Measurements from ENCODE around the gene ACTA1.
"Not testable (repeated sequence)": the region's sequence is repeated elsewhere in the genome, so short reads cannot be mapped to it uniquely, and the experiment has no call there.

The ACTA1 gene

DNA sequence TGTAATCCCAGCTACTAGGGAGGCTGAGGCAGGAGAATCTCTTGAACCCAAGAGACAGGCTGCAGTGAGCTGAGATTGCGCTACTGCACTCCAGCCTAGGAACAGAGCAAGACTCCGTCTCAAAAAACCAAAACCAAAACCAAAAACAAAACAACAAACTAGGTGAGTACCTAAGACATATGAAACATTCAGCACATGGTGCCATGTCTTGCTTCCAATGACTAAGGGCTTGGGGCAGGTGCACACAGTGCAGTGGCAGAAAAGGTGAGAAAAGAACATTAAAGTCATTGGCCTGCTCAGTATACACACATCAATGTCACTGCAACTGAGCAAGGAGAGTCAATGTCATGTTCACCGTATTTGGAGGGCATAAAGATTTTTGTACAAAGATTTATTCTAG is 4.1 kb upstream of the ACTA1 start:
- no peak for DNase-seq

DNA sequence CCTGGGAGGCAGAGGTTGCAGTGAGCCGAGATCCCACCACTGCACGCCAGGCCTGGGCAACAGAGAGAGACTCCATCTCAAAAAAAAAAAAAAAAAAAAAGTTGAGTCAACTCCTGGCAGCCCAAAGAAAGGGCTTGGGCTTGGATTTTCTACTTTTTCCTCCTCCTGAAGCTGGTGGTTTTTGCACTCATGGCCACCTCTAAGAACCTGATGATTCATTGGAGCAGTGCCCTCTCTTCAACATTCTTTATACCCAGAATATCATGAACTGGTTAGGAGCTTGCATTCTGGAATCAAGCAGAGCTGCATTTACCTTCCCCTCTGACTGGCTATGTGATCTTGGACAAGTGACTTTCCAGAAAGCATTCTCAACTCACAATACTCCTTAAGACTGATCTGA is 3.5 kb upstream of the ACTA1 start:
- DNase-seq: no peak

DNA sequence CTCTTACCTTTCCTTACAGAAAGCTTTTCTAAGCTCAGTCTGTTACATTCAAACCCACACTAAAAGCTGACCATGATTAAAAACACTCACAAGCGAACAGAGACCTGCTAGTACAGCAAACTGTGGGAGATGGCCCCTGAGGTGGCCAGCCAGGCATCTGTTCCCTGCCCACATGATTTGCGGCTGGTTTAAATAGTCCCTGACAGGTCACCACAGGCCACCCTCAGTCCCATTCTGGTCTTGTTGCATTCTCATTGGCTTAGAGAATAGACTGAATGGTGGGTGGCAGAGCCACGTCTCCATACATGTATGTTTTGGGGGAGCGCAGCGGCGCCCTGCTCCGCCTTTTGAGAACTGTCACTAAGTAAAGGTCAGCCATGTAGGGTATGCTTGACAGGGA is 2.3 kb upstream of the ACTA1 start:
- no peak for DNase-seq

DNA sequence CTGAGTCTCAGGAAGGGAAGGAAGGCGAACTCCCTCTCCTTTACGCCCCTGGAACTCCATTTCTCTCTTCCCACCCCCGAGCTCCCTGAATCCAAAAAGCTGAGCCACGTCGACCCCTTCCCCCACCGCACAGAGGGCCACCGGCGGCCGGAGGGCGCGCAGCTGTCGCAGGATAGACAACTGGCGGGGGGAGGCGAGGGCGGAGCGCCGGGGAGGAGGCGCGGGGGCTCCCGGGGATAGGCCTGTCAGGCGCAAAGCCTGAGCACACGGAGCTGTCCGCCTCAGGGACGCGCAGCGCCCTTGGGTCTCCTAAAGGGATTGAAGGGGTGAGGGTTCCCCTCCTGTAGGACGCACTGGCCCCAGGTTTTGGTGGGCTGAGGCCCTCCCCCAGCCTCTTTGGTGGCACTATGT is 752 bp upstream of the ACTA1 start:
- DNase-seq: peak; percentile 43

DNA sequence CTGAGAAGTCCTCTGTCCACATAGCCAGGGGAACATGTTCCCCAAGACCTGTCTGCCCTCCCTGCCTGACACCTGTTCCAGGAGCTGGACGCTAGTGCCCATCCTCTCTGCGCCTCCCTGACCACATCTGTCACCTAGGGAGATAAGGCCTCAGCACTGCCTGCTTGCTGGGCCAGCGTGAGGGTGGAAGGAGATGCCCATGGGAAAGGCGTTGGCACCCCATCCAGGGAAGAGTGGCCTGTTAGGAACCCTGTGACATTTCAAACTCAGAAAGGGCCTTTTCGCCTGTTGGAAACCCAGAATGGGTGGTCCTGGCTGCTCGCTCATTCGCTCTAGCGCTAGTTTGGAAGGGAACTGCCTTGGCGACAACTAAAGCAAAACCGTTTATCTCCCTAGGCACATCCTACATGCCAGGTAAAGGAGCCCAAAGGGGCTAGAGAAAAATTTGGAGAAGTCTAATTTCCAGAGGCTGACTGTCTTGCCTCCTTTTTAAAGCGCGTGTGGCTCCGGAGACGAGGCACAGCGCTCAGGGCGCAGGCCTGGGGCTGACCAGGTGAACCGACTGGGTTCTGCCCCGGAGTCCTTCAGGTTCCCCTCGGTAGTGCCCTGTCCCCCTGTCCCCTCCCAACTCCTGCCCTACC is 410 bp downstream of the ACTA1 start:
- DNase-seq: no peak

DNA sequence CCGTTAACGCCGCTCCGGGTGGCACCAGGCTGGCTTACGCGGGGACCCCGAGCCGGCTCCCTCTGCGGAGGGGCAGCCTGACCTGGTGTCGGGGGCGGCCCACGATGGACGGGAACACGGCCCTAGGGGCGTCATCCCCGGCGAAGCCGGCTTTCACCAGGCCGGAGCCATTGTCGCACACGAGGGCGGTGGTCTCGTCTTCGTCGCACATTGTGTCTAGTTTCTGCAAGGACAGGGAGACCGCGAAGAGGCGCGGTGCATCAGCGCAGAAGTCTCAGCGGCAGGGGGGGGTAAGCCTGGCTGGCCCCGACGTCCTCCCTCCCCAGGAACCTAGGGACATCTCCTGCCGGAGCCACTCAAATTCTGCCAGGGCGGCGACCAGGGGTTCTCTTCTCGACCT is 989 bp downstream of the ACTA1 start:
- no peak for DNase-seq

DNA sequence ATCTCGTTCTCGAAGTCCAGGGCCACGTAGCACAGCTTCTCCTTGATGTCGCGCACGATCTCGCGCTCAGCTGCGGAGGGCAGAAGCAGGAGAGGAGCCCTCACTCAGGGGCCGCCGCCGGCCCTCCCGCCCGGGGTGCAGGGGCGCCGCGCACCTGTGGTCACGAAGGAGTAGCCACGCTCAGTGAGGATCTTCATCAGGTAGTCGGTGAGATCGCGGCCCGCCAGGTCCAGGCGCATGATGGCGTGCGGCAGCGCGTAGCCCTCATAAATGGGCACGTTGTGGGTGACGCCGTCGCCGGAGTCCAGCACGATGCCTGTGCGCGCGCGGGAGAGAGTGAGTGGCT is 1.8 kb downstream of the ACTA1 start:
- DNase-seq: no peak

DNA sequence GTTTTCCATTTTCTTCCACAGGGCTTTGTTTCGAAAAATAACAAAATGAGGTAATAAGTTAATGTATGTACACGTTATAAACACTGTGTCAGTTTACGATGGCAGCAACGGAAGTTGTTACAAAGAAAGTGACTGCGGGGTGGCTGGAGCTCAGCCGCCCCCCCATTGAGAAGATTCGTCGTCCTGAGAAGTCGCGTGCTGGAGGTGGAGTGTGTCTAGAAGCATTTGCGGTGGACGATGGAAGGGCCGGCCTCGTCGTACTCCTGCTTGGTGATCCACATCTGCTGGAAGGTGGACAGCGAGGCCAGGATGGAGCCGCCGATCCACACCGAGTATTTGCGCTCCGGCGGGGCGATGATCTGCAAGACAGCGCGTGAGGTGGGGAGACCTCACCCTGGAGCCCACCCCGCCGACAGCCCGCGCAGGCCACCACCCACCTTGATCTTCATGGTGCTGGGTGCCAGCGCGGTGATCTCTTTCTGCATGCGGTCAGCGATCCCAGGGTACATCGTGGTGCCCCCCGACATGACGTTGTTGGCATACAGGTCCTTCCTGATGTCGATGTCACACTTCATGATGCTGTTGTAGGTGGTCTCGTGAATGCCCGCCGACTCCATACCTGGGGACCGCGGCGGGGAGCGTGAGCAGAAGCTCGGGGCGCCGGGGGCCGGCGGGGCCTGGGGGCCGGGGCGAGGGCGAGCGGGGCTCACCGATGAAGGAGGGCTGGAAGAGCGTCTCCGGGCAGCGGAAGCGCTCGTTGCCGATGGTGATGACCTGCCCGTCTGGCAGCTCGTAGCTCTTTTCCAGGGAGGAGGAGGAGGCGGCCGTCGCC is 2.4 kb downstream of the ACTA1 start:
- no peak for DNase-seq

DNA sequence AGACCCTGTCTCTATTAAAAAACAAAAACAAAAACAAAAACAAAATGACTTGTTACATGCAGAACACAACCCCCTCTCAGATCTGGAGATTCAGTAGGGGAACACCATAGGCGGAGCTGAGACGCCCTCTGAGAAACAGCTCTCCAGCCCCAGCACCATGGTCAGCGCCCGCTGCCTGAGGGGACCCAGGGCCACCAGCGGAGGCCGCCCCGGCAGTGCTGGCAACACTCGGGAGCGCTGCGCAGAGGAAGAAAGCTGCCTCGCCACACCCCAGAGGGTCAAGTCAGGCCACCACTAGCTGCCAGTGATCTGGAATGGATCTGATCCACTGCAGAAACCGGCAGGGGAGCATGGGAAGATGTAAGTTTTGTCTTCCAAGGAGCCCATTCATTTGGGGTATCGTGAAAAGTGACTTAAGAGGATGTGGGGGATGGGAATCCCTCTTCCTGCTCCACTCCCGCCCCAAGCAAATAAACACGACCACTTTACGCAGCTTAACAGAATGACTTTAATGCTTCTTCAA is 3.1 kb downstream of the ACTA1 start:
- DNase-seq: no peak

DNA sequence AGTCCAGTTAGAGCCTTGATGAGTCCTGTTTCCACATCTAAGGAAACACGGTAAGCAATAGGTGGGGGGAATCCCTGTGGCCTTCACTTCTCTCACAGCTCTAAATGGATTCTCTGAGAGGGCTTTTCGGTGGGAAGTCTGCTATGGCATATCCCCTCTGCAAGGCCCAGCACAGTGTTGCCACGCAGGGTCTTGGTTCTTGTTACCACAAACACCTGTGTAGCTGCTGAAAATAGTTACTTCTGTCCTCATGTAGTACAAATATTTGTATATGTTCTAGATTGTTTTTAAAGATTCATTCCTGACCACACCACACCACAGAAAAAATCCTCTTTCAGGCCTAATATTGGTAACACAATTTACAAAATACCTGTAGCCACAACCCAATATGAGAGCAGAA is 5.6 kb downstream of the ACTA1 start:
- DNase-seq: no peak

DNA sequence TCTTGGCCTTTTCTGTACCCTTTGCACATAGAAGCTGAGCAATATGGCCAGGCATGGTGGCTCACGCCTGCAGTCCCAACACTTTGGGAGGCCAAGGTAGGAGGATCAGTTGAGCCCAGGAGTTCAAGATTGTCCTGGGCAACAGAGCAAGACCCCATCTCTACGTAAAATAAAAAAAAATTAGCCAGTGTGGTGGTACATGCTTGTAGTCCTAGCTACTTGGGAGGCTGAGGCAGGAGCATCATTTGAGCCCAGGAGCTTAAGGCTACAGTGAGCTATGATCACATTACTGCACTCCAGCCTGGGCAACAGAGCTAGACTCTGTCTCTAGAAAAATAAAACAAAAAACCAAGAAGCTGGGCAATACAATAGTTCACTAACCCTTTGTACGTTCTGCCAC is 6.3 kb downstream of the ACTA1 start:
- DNase-seq: no peak

DNA sequence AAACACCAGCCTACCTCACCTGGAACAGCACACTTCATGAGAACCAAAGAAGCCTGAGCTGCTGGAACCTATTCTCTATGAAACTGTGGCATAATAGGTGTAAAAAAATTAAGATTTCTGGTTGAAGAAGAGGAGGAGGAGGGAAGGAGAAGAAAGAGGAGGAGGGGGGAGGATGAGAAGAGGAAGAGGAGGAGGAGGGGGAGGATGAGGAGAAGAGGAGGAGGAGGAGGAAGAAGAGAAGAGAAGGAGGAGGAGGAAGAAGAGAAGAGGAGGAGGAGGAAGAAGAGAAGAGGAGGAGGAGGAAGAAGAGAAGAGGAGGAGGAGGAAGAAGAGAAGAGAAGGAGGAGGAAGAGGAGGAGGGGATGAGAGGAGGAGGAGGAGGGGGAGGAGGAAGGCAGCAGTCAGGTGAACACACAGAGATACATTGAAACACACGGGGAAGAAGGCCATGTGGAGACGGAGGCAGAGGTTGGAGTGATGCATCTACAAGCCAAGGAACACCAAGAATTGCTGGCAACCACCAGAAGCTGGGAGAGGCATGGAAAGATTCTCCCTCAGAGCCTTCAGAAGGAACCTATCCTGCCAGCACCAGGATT is 8.2 kb downstream of the ACTA1 start:
- no peak for DNase-seq

DNA sequence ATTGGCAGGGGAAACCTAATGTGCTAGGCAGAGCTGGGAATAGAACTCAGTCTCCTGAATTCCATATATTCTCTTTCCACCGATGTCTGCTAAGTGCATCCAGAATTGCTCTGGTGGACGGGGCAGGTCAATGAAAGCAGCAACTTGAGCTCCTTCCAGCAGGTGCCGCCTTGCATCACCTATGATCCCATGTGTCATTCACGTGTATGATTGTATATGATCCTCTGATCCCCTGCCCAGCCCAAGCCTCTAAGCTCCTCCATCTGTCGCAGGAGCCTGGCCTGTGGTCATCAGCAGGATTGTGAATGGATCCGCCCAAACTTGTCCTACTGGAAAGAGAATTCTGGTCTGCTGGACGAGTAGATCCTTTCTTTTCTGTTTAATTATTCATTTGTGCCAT is 13.1 kb downstream of the ACTA1 start:
- no peak for DNase-seq

DNA sequence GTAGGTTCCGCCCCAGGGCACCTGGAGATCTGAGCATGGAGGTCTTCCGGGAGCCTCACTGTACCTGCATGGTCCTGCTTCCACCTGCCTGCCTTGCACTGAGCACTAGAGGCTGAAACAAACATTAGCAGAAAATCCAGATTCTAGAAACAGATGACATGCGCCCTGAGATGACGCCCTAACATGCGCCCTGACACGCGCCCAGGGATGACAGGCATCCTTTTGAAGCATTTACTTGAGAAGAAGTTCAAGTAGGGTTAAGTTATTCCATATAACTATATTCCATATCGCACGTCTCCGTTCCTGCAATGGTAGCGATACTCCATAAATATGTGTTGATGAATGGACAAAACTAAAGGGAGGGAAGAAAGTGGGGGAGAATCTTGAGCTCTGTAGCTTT is 13.7 kb downstream of the ACTA1 start:
- DNase-seq: no peak

DNA sequence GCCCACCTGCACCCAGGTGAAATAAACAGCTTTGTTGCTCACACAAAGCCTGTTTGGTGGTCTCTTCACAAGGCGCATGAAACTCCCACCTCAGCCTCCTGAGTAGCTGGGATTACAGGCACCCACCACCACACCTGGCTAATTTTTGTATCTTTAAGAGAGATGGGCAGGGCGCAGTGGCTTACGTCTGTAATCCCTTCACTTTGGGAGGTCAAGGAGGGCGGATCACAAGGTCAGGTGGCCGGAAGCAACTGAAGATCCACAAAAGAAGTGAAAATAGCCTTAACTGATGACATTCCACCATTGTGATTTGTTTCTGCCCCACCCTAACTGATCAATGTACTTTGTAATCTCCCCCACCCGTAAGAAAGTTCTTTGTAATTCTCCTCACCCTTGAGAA is 15.3 kb downstream of the ACTA1 start:
- DNase-seq: not testable (repeated sequence)

DNA sequence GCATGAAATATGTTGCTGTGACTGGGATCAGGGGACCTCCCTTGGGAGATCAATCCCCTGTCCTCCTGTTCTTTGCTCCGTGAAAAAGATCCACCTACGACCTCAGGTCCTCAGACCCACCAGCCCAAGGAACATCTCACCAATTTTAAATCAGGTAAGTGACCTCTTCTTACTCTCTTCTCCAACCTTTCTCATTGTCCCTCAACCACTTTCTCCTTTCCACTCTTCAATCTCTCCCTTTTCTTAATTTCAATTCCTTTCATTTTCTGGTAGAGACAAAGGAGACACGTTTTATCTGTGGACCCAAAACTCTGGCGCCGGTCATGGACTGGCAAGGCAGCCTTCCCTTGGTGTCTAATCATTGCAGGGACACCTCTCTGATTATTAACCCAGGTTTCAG is 21.1 kb downstream of the ACTA1 start:
- DNase-seq: not testable (repeated sequence)

DNA sequence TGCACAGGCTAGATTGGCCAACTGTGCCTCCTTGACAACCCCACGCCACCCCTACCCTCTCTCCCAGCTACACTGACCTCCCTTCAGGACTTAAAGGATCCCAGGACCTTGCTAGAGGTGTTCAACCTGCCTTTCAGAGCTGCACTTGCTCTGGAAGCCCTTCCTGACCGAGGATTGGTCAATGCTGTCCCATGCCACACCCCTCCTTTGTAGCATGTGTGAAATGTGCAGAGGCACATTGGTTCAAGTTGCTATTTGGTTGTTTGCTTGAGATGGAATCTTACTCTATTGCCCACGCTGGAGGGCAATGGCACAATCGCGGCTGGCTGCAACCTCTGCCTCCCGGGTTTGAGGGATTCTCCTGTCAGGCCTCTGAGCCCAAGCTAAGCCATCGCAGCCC is 21.8 kb downstream of the ACTA1 start:
- peak; percentile 11 for DNase-seq

DNA sequence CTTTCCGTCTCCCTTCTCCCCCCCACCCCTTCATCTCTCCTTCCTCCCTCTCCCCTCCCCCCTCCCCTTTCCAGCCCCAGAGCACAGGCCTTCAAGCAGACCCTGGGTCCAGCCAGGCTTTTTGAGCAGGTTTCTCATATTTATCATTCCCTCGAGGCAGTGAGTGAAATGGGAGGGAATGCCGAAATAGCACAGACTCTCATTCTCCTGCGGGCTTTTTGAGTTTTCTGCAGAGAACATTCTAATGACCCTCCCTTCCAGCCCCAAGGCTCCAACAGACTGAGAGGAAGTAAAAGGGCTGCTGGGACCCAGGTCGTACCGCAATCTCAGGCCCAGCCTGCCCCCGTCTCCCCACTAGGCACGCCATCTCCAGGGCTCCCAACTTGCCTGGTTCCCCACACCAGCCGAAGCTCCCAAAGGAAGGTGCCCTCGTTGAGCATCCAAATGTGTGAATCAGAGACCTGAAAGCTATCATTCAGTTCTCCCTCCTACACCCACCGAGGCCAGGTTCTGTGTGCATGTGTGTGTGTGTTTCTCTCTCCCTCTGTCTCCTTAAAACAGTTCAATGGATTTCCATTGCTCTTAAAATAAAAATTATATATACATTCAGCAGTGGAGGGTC is 22.3 kb downstream of the ACTA1 start:
- no peak for DNase-seq

DNA sequence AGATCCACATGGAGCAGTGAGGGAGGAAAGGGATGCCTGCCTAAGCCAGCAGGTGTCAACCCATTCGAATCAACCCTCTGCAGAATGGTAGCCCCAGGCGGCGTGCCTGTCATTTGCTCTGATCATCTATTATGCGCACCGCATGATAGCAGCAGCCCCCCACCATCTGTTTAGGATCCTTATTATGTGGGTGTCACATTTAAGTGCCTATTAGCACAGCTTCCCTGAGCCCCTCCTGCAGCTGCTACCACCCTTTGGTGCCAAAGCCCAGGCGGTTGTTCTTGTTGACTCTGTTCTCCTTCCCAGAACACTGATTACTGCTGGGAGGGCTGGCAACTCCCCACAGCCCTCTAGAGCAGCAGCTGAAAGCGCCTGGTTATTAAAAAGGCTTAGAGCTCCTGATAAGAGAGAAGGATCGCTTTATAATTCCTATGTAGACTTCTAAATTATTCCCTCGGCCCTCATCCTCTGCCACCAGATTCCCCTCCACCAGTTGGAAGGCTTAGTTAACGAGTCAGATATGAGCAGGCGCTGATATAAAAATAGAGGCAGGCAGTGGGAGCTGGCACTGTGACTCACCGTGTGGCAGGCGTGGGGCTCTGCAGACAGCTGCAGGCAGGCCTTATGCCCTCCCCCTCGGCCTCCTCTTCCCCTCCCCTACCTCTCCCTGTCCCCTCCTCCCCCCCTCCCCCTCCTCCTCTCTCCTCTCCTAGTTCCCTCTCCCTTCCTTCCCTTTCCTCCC is 23.0 kb downstream of the ACTA1 start:
- peak; percentile 98 for DNase-seq

DNA sequence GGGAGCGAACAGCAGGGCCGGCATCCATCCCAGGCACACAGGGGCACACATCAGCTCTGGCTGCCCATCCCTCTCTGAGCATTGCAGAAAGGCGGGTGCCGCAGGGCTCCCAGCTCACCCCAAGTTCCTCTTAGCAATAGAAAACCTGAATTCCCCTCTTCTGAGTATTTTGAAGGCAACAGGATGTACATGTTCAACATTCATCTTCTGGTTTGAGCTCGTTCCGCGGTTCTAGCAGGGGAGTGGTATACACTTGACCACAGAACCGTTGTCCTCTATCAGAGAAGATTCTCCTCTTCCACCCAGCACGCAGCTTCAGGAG is 23.6 kb downstream of the ACTA1 start:
- DNase-seq: no peak

DNA sequence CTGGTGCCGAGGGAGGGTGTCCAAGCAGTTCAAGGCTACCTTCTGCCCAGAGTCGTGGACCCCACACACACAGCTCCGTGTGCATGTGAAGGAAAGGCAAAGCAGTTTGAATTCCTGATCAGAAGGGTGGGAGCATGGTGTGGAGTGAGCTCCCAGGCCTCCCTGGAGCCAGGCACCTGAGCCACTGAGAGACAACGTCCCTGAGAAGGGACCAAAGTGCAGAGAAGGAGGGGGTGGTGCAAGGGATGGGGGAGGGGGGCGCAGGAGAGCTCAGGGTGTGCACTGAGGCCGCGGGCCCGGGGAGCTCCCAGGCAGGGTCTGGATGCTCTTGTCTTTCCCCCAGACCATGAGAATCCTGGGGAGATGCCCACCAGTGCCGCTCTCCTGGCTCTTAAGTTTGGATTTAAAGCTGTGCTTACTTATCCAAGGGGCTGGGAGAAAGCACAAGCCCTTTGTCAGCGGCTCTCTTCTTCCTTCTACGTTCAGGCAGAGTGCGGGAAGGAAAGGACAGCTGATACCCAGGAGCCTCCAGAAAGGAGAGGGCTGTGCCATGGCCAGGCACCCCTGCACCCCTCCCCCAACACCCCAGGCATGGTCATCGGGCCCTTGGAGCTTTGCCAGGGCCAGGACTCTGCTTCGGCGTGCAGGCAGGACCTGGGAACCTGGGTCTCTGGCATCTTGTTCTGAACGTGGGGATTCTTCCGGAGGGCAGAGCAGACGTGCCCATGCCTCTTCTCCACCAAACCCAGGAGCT is 24.1 kb downstream of the ACTA1 start:
- DNase-seq: peak; percentile 40

DNA sequence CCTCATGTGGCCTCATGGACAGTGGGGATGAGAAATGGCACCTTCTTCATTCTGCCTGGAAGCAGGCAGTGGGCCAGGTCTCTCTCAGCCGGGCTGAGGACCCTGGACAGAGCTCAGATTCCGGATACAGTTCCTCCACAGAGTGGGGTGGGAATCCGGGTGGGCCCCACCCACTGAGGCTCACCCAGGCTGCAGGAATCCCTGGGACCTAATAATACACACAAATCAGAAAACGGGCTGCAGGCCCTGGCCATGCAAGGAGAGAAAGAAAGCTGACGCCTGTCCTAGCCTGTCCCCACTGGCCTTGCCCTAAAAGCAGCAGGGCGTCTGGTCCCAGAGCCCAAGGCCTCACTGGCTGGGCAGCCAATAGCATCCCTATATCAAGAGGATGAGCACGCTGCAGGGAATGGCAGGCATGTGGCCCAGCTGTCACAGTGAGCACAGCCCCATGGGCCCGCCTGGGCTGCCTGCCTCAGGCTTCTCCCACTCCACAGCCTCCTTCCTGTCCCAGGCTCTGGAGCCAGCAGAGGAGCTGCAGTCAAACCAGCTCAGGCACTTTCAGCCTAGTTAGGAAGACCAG is 25.3 kb downstream of the ACTA1 start:
- DNase-seq: no peak

Data from NCI-H1092 (cell line).